Measurements from ENCODE around the gene TSSC4.

TSSC4 gene

GRCh38 chr11:2367266-2368160, 33.0 kb upstream of the TSSC4 start:
- TF ChIP-seq, protein P1, sequence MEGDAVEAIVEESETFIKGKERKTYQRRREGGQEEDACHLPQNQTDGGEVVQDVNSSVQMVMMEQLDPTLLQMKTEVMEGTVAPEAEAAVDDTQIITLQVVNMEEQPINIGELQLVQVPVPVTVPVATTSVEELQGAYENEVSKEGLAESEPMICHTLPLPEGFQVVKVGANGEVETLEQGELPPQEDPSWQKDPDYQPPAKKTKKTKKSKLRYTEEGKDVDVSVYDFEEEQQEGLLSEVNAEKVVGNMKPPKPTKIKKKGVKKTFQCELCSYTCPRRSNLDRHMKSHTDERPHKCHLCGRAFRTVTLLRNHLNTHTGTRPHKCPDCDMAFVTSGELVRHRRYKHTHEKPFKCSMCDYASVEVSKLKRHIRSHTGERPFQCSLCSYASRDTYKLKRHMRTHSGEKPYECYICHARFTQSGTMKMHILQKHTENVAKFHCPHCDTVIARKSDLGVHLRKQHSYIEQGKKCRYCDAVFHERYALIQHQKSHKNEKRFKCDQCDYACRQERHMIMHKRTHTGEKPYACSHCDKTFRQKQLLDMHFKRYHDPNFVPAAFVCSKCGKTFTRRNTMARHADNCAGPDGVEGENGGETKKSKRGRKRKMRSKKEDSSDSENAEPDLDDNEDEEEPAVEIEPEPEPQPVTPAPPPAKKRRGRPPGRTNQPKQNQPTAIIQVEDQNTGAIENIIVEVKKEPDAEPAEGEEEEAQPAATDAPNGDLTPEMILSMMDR (IDR thresholded peaks at IDR 0.05; ENCODE audit: low read depth, low read length, poor library complexity, severe bottlenecking), result no peak
- no peak for TF ChIP-seq EZH2phosphoT487 (IDR thresholded peaks at IDR 0.05; ENCODE audit: borderline replicate concordance, low read length)
- no peaks in the 10 kb centered on the region; the same call in 1 of the 2 replicates for H3K27me3 ChIP-seq (ENCODE audit: control insufficient read depth, low read length)
- no peaks in the 10 kb centered on the region for H4K20me1 ChIP-seq (ENCODE audit: control insufficient read depth, insufficient read depth, low read depth, low read length)
- H3F3A ChIP-seq (ENCODE audit: control insufficient read depth, insufficient read depth), result no peaks in the 10 kb centered on the region
- no peak overlapping the region for H3K4me2 ChIP-seq (ENCODE audit: low read length)
- H3K9me2 ChIP-seq (replicated peaks; ENCODE audit: control insufficient read depth, low read length), result no peaks in the 10 kb centered on the region
- H3K36me3 ChIP-seq (ENCODE audit: control insufficient read depth, low read length), result no peaks in the 10 kb centered on the region
- no peaks in the 10 kb centered on the region for H3K9me3 ChIP-seq (ENCODE audit: control insufficient read depth, insufficient read depth, low read length)
- H3K4me3 ChIP-seq (ENCODE audit: low read length), result no peak overlapping the region
- no peaks in the 10 kb centered on the region for H3K4me1 ChIP-seq (ENCODE audit: control insufficient read depth, low read length)
- no peaks in the 10 kb centered on the region for H3K79me2 ChIP-seq (ENCODE audit: control insufficient read depth, low read length)
- no peak overlapping the region for H3K27ac ChIP-seq (ENCODE audit: low read depth, low read length)

- H3K27ac ChIP-seq (ENCODE audit: low read depth, low read length), result no peak overlapping the region
- no peak overlapping the region for H3K4me3 ChIP-seq (ENCODE audit: low read length)
- no peaks in the 10 kb centered on the region for H4K20me1 ChIP-seq (ENCODE audit: control insufficient read depth, insufficient read depth, low read depth, low read length)
- no peaks in the 10 kb centered on the region for H3K9me3 ChIP-seq (ENCODE audit: control insufficient read depth, insufficient read depth, low read length)
- no peaks in the 10 kb centered on the region for H3K9me2 ChIP-seq (replicated peaks; ENCODE audit: control insufficient read depth, low read length)
- H3K27me3 ChIP-seq (ENCODE audit: control insufficient read depth, low read length), result no peaks in the 10 kb centered on the region
- TF ChIP-seq, protein P1 (IDR thresholded peaks at IDR 0.05; ENCODE audit: low read depth, low read length, poor library complexity, severe bottlenecking), result no peak
- no peak for TF ChIP-seq EZH2phosphoT487 (IDR thresholded peaks at IDR 0.05; ENCODE audit: borderline replicate concordance, low read length)
- H3K36me3 ChIP-seq (ENCODE audit: control insufficient read depth, low read length), result no peaks in the 10 kb centered on the region
- H3K4me2 ChIP-seq (ENCODE audit: low read length), result no peak overlapping the region
- no peaks in the 10 kb centered on the region for H3F3A ChIP-seq (ENCODE audit: control insufficient read depth, insufficient read depth)
- no peaks in the 10 kb centered on the region for H3K4me1 ChIP-seq (ENCODE audit: control insufficient read depth, low read length)
- no peaks in the 10 kb centered on the region for H3K79me2 ChIP-seq (ENCODE audit: control insufficient read depth, low read length)
These were observed 32.2 kb upstream of the TSSC4 start for GRCh38 chr11:2368178-2368850.

DNA sequence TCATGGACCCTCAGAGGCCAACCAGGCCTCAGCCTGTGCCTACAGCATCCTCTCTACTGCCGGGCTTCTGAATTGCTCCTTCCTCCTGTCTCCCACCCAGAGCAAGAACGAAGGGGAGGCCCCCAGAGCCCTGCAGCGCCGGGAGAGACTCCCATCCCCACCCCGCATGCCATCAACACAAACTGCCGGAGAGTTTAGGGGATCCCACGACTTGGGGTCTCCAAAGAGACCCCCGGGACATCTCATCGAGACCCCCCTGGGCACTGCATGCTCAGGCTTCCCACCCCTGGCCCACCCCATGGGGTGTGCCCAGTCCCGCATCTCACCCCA, 31.7 kb upstream of the TSSC4 start:
- no peaks in the 10 kb centered on the region for H3K4me1 ChIP-seq (ENCODE audit: control insufficient read depth, low read length)
- no peaks in the 10 kb centered on the region for H3K36me3 ChIP-seq (ENCODE audit: control insufficient read depth, low read length)
- H3K27me3 ChIP-seq (ENCODE audit: control insufficient read depth, low read length), result no peaks in the 10 kb centered on the region
- no peaks in the 10 kb centered on the region for H3F3A ChIP-seq (ENCODE audit: control insufficient read depth, insufficient read depth)
- H3K4me3 ChIP-seq (ENCODE audit: low read length), result no peak overlapping the region
- no peak overlapping the region for H3K4me2 ChIP-seq (ENCODE audit: low read length)
- no peaks in the 10 kb centered on the region for H3K79me2 ChIP-seq (ENCODE audit: control insufficient read depth, low read length)
- no peaks in the 10 kb centered on the region for H4K20me1 ChIP-seq (ENCODE audit: control insufficient read depth, insufficient read depth, low read depth, low read length)
- H3K9me3 ChIP-seq (ENCODE audit: control insufficient read depth, insufficient read depth, low read length), result no peaks in the 10 kb centered on the region
- H3K27ac ChIP-seq (ENCODE audit: low read depth, low read length), result no peak overlapping the region
- no peaks in the 10 kb centered on the region for H3K9me2 ChIP-seq (replicated peaks; ENCODE audit: control insufficient read depth, low read length)
- TF ChIP-seq, protein P1 (IDR thresholded peaks at IDR 0.05; ENCODE audit: low read depth, low read length, poor library complexity, severe bottlenecking), result no peak
- no peak for TF ChIP-seq EZH2phosphoT487 (IDR thresholded peaks at IDR 0.05; ENCODE audit: borderline replicate concordance, low read length)

Measured in DOHH2 (cell line).